GM12865 (cell line): Measurements from ENCODE around the gene TICAM1.
A peak's percentile ranks its signal among the peaks of the same experiment; 100 is the strongest.
"Not testable (repeated sequence)": the region's sequence is repeated elsewhere in the genome, so short reads cannot be mapped to it uniquely, and the experiment has no call there.

ENCODE experiments used
- DNase-seq: peaks from one replicate; pipeline ENCODE4 v3.0.0; 2010; ENCODE audit warnings: low read depth
- H3K4me3 ChIP-seq: 2 replicates; pipeline ENCODE4 v1.5.1; 2011; ENCODE audit warnings: mild to moderate bottlenecking, low read depth, low read length, control low read depth
- CTCF ChIP-seq: IDR thresholded peaks from 2 replicates; pipeline ENCODE4 v1.5.1; 2011; ENCODE audit warnings: low read length, control low read depth, low read depth, inconsistent platforms; ENCODE audit not compliant: insufficient read depth; ENCODE audit errors: missing control alignments

The TICAM1 gene

GRCh38 chr19:4781801-4782200, 49.7 kb downstream of the TICAM1 start:
- H3K4me3 ChIP-seq, result no peak overlapping the region
- no peak for DNase-seq
- TF ChIP-seq CTCF, result no peak

GRCh38 chr19:4780860-4781259, 50.7 kb downstream of the TICAM1 start:
- H3K4me3 ChIP-seq, result no peak overlapping the region
- no peak for DNase-seq
- no peak for TF ChIP-seq CTCF

GRCh38 chr19:4778124-4778523, 53.4 kb downstream of the TICAM1 start:
- DNase-seq, H3K4me3 ChIP-seq: not testable (repeated sequence)

- TF ChIP-seq CTCF, result no peak
- DNase-seq, result no peak
- H3K4me3 ChIP-seq, result no peak overlapping the region
Observed at GRCh38 chr19:4776436-4777211, 54.9 kb downstream of the TICAM1 start.

- TF ChIP-seq CTCF, result no peak
- no peak for DNase-seq
- H3K4me3 ChIP-seq, result no peak overlapping the region
Observed at GRCh38 chr19:4775627-4776152, 55.8 kb downstream of the TICAM1 start.

- no peak for DNase-seq
- H3K4me3 ChIP-seq, result no peak overlapping the region
- no peak for TF ChIP-seq CTCF
Observed at GRCh38 chr19:4774136-4774535, 57.4 kb downstream of the TICAM1 start.

GRCh38 chr19:4773047-4773640, 58.4 kb downstream of the TICAM1 start:
- H3K4me3 ChIP-seq, result no peak overlapping the region
- peak; percentile 73 for DNase-seq
- TF ChIP-seq CTCF, result no peak
